RWPE1 (cell line): ENCODE measurements around the gene SOX21.

Experiments used
- CTCF ChIA-PET: fragments of 350-600 bp; sonication (Branson Sonifier 250); formaldehyde crosslinking; extraction: SDS; loops from one replicate; lab custom pipeline; 2021; lab: Yijun Ruan, JAX
- POLR2A ChIA-PET: fragments of 400-600 bp; formaldehyde crosslinking; extraction: SDS; loops from one replicate; lab custom pipeline; 2020; ENCODE audit warnings: antibody characterized with exemption; ENCODE audit not compliant: low non-redundant PET; lab: Yijun Ruan, JAX
- DNase-seq: peaks from one replicate; pipeline ENCODE4 v3.0.0; 2012; ENCODE audit warnings: low spot score
- H3K27ac ChIP-seq: fragments of 450-650 bp; 2 replicates; pipeline ENCODE4 v1.5.1; 2017
- TF ChIP-seq, protein P1 (sequence below): fragments of 450-650 bp; conservative IDR thresholded peaks from 2 replicates; pipeline ENCODE4 v1.5.1; 2017; ENCODE audit warnings: low read depth, mild to moderate bottlenecking

SOX21 gene

GRCh38 chr13:94661406-94661805 is 50.9 kb downstream of the SOX21 start:
- POLR2A ChIA-PET: no interaction called here

GRCh38 chr13:94660695-94661326 is 51.5 kb downstream of the SOX21 start:
- no peak for DNase-seq
- POLR2A ChIA-PET: no interaction called here
- CTCF ChIA-PET: interaction anchor here (0.6 to 1.1 kb wide), 2 partner anchors 14 to 303 kb away, joined by 3 read pairs; no protein-coding TSS in a partner anchor

More at GRCh38 chr13:94661406-94661805, 50.9 kb downstream of the SOX21 start:
- CTCF ChIA-PET: interaction anchor here (0.6 to 1.1 kb wide), 2 partner anchors 13 to 303 kb away, joined by 3 read pairs; no protein-coding TSS in a partner anchor
- TF ChIP-seq, protein P1, sequence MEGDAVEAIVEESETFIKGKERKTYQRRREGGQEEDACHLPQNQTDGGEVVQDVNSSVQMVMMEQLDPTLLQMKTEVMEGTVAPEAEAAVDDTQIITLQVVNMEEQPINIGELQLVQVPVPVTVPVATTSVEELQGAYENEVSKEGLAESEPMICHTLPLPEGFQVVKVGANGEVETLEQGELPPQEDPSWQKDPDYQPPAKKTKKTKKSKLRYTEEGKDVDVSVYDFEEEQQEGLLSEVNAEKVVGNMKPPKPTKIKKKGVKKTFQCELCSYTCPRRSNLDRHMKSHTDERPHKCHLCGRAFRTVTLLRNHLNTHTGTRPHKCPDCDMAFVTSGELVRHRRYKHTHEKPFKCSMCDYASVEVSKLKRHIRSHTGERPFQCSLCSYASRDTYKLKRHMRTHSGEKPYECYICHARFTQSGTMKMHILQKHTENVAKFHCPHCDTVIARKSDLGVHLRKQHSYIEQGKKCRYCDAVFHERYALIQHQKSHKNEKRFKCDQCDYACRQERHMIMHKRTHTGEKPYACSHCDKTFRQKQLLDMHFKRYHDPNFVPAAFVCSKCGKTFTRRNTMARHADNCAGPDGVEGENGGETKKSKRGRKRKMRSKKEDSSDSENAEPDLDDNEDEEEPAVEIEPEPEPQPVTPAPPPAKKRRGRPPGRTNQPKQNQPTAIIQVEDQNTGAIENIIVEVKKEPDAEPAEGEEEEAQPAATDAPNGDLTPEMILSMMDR: no peak
- DNase-seq: no peak
- no peak overlapping the region for H3K27ac ChIP-seq

More at GRCh38 chr13:94660695-94661326, 51.5 kb downstream of the SOX21 start:
- no peak overlapping the region for H3K27ac ChIP-seq
- TF ChIP-seq, protein P1: no peak
